Keratinocyte (primary cell): ENCODE measurements around the gene GTF2A1. TPM values are rescaled to one million over a fixed set of nuclear protein-coding genes. Genes with fewer than 3 reads are reported as not detected.

ENCODE experiments used
- DNase-seq: peaks from one replicate; pipeline ENCODE4 v3.0.0-alpha.2; 2011; ENCODE audit warnings: low read depth, missing footprints, low spot score
- FAIRE-seq: peaks from 2 replicates; lab custom pipeline; 2011; peaks lifted over from hg19 to GRCh38; lab: Jason Lieb, UNC
- H2AFZ ChIP-seq: 2 replicates; pipeline ENCODE4 v1.6.0; 2012; ENCODE audit warnings: low read length, control low read depth, inconsistent platforms; ENCODE audit not compliant: control insufficient read depth
- H3K27ac ChIP-seq: 2 replicates; pipeline ENCODE4 v1.5.1; 2011; ENCODE audit warnings: low read length; ENCODE audit not compliant: control insufficient read depth, insufficient read depth
- H3K27me3 ChIP-seq: 3 replicates; pipeline ENCODE4 v1.6.0; 2011; ENCODE audit warnings: low read length; ENCODE audit not compliant: control insufficient read depth, insufficient read depth; ENCODE audit errors: extremely low read depth
- H3K36me3 ChIP-seq, 2 experiments: 2 replicates in 1 of 2; 3 replicates in 1 of 2; pipeline ENCODE4 v1.5.1; 2011; ENCODE audit warnings: low read length in 2 of 2, mild to moderate bottlenecking in 1 of 2; ENCODE audit not compliant: control insufficient read depth in 2 of 2, insufficient read depth in 2 of 2; ENCODE audit errors: extremely low read depth in 1 of 2
- H3K4me1 ChIP-seq: 3 replicates; pipeline ENCODE4 v1.5.1; 2011; ENCODE audit warnings: low read length; ENCODE audit not compliant: control insufficient read depth, insufficient read depth; ENCODE audit errors: extremely low read depth
- H3K4me2 ChIP-seq: 3 replicates; pipeline ENCODE4 v1.6.0; 2011; ENCODE audit warnings: low read depth, low read length; ENCODE audit not compliant: control insufficient read depth, insufficient read depth; ENCODE audit errors: extremely low read depth
- H3K4me3 ChIP-seq, 3 experiments: fragments of 200-600 bp in 1 of 3; sonication (generic) in 1 of 3; 2 replicates in 2 of 3; 3 replicates in 1 of 3; pipeline ENCODE4 v1.5.1; 2011 to 2016; ENCODE audit warnings: low read length in 3 of 3, mild to moderate bottlenecking in 3 of 3, control low read depth in 2 of 3, inconsistent platforms in 1 of 3, low read depth in 1 of 3, mixed read lengths in 1 of 3, mixed run types in 1 of 3, moderate library complexity in 1 of 3; ENCODE audit not compliant: control insufficient read depth in 2 of 3, insufficient read depth in 2 of 3; ENCODE audit errors: extremely low read depth in 1 of 3
- H3K79me2 ChIP-seq: 2 replicates; pipeline ENCODE4 v1.6.0; 2012; ENCODE audit warnings: low read length; ENCODE audit not compliant: control insufficient read depth, insufficient read depth
- H3K9ac ChIP-seq: 3 replicates; pipeline ENCODE4 v1.6.0; 2011; ENCODE audit warnings: low read length; ENCODE audit not compliant: control insufficient read depth, insufficient read depth; ENCODE audit errors: extremely low read depth
- H3K9me1 ChIP-seq: 3 replicates; pipeline ENCODE4 v1.6.0; 2011; ENCODE audit warnings: low read length; ENCODE audit not compliant: control insufficient read depth, insufficient read depth; ENCODE audit errors: extremely low read depth
- H3K9me3 ChIP-seq: 2 replicates; pipeline ENCODE4 v1.5.1; 2012; ENCODE audit warnings: low read depth, low read length; ENCODE audit not compliant: control insufficient read depth
- H4K20me1 ChIP-seq: 3 replicates; pipeline ENCODE4 v1.6.0; 2011; ENCODE audit warnings: low read length; ENCODE audit not compliant: control insufficient read depth, insufficient read depth; ENCODE audit errors: extremely low read depth
- EZH2 ChIP-seq: IDR thresholded peaks from one replicate; pipeline ENCODE4 v1.6.1; 2012; ENCODE audit warnings: inconsistent platforms, mild to moderate bottlenecking, low read length, moderate library complexity
- dilution Hi-C: fragments of 300-500 bp; cut with MboI; formaldehyde crosslinking; loops from one replicate; pipeline ENCODE4 v1.7.0; 2020; ENCODE audit warnings: low sequenced_read_pairs; ENCODE audit not compliant: extremely low pct_ligation_motif_present
- polyA plus RNA-seq, 5 experiments: library from polyadenylated mRNA; depleted of rRNA in 3 of 5; stranded (reverse) in 3 of 5; stranded (forward) in 1 of 5; unstranded in 1 of 5; fragments of >200 nt; gene quantifications; 1 replicate in 1 of 5; 2 replicates in 3 of 5; 3 replicates in 1 of 5; pipeline versions ENCODE4 v1.2.1 to v1.2.3, GENCODE V29; 2011 to 2012; ENCODE audit warnings: missing spikeins in 2 of 5, low read depth in 1 of 5, low replicate concordance in 1 of 5
- TF ChIP-seq, protein P1 (sequence below), 3 experiments: IDR thresholded peaks in 1 of 3; conservative IDR thresholded peaks in 1 of 3; optimal IDR thresholded peaks in 1 of 3; 2 replicates in 2 of 3; 3 replicates in 1 of 3; pipeline versions ENCODE3 to v1.5.1; 2011; ENCODE audit warnings: low read length in 3 of 3, mild to moderate bottlenecking in 3 of 3, moderate library complexity in 2 of 3, control low read depth in 1 of 3, inconsistent platforms in 1 of 3; ENCODE audit not compliant: insufficient read depth in 2 of 3; ENCODE audit errors: extremely low read depth in 1 of 3

The GTF2A1 gene
- polyA plus RNA-seq, 1 donor (not counting 4 experiments of a cell fraction or from before 2014, with no cell fraction given): 17.5 TPM

DNA sequence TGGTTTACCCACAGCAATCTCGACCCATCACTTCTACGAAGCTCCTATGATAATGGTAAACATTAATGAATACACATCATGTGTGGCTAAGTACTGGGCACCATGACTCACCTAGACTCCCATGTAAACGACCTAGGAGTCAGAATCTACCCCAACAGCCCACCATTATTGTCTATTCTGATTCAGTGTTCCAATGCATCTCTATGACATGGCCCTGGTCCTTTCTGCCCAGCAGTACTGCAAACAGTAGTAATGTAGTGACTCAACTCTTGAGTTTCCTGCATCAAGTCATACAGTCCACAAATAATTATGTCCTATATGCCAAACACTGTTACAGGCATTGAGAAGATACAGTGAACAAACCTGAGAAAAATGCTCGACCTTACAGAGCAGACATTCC lies 14.6 kb downstream of the GTF2A1 start:
- Histone ChIP-seq H3K36me3 (peaks cover 6 to 14% of the 10 kb centered on the region in 2 experiments), H3K9me3 (no peaks in the 10 kb centered on the region), H3K4me3 (no peak overlapping the region), H3K9ac (no peak overlapping the region), H2AFZ (no peak overlapping the region), H3K4me1 (no peaks in the 10 kb centered on the region), H3K4me2 (no peak overlapping the region), H3K27ac (no peak overlapping the region), H4K20me1 (peaks cover 2% of the 10 kb centered on the region), H3K9me1 (no peaks in the 10 kb centered on the region), H3K27me3 (no peaks in the 10 kb centered on the region), H3K79me2 (peaks cover 20% of the 10 kb centered on the region)
- FAIRE-seq (no peak), DNase-seq (no peak)
- TF ChIP-seq, protein P1, sequence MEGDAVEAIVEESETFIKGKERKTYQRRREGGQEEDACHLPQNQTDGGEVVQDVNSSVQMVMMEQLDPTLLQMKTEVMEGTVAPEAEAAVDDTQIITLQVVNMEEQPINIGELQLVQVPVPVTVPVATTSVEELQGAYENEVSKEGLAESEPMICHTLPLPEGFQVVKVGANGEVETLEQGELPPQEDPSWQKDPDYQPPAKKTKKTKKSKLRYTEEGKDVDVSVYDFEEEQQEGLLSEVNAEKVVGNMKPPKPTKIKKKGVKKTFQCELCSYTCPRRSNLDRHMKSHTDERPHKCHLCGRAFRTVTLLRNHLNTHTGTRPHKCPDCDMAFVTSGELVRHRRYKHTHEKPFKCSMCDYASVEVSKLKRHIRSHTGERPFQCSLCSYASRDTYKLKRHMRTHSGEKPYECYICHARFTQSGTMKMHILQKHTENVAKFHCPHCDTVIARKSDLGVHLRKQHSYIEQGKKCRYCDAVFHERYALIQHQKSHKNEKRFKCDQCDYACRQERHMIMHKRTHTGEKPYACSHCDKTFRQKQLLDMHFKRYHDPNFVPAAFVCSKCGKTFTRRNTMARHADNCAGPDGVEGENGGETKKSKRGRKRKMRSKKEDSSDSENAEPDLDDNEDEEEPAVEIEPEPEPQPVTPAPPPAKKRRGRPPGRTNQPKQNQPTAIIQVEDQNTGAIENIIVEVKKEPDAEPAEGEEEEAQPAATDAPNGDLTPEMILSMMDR (optimal IDR thresholded peaks at IDR 0.05 in 1 of 3, IDR thresholded peaks at IDR 0.05 in 1 of 3, conservative IDR thresholded peaks at IDR 0.05 in 1 of 3; ENCODE audit: extremely low read depth in 1 of 3, insufficient read depth in 2 of 3, low read length in 3 of 3): no peak
- TF ChIP-seq EZH2: no peak
- dilution Hi-C loops: no loop called here

DNA sequence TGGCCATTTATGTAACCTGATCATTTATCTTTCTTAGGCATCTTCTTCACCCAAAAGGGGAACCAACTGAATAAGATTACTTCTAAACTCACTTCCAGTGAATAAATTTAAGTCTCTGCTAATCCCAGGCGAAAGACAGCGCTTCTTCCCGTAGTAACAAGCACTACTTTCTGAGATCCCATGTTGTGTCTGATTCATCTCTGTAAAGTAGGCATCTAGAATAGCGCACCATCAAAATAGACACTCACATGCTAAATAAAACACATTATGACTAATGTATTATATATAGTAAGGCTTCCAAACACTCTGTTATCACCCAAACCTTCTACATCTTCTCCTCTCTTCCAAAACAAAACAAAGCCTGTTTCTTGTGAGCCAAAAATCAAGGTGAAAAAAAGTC lies 15.1 kb downstream of the GTF2A1 start:
- Histone ChIP-seq H3K9ac (no peak overlapping the region), H3K4me3 (no peak overlapping the region), H3K9me3 (no peaks in the 10 kb centered on the region), H3K4me2 (no peak overlapping the region), H3K27me3 (no peaks in the 10 kb centered on the region), H2AFZ (no peak overlapping the region), H3K4me1 (no peaks in the 10 kb centered on the region), H3K9me1 (no peaks in the 10 kb centered on the region), H3K27ac (no peak overlapping the region), H4K20me1 (peaks cover 2% of the 10 kb centered on the region), H3K36me3 (peaks cover 5 to 12% of the 10 kb centered on the region in 2 experiments), H3K79me2 (peaks cover 16% of the 10 kb centered on the region)
- TF ChIP-seq, protein P1 (optimal IDR thresholded peaks at IDR 0.05 in 1 of 3, IDR thresholded peaks at IDR 0.05 in 1 of 3, conservative IDR thresholded peaks at IDR 0.05 in 1 of 3; ENCODE audit: extremely low read depth in 1 of 3, insufficient read depth in 2 of 3, low read length in 3 of 3): no peak
- TF ChIP-seq EZH2: no peak
- dilution Hi-C loops: no loop called here
- FAIRE-seq: no peak
- DNase-seq: no peak
